Sigmoid colon (tissue), 3 donors: ENCODE measurements around the gene OR2T27.
"Not testable (repeated sequence)": the region's sequence is repeated elsewhere in the genome, so short reads cannot be mapped to it uniquely, and the experiment has no call there.

Experiments
- CTCF ChIP-seq, 4 experiments: fragments of 450-650 bp in 3 of 4; fragments of 200-600 bp in 1 of 4; IDR thresholded peaks; one replicate each; pipeline ENCODE4 v1.5.1; 2016 to 2019; ENCODE audit warnings: antibody characterized with exemption in 4 of 4, mild to moderate bottlenecking in 3 of 4, moderate library complexity in 2 of 4
- POLR2A ChIP-seq, 2 donors: fragments of 450-650 bp; IDR thresholded peaks; one replicate each; pipeline ENCODE4 v1.6.1; 2016; ENCODE audit warnings: antibody characterized with exemption in 2 of 2, mild to moderate bottlenecking in 2 of 2, moderate library complexity in 2 of 2

- TF ChIP-seq POLR2A, CTCF (IDR thresholded peaks at IDR 0.05): not testable (repeated sequence)
Observed at GRCh38 chr1:248645178-248645577, 10.2 kb downstream of the OR2T27 start, which contains the start of gene OR2T35.
